Measurements from ENCODE around the gene SRGAP1. TPM values are rescaled to one million over a fixed set of nuclear protein-coding genes. Genes with fewer than 3 reads are reported as not detected.

The SRGAP1 gene
- polyA plus RNA-seq, 1 donor (not counting 4 experiments of a cell fraction or from before 2014, with no cell fraction given) = 4.5 TPM

DNA sequence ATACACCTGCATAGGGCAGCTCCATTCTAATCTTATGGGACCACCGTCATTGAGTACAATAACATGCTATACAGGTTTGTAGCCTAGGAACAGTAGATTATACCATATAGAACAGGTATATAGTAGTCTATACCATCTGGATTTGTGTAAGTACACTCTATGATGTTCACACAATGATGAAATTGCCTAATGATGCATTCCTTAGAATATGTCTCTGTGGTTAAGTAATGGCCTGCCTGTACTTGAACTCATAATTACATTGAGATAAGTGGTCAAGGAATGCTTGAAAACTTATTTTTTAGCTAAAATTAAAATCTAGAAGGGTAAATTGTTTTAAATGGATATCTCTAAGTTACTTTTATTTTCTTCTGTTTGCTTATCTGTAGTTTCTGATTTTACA is 152.7 kb downstream of the SRGAP1 start:
- Histone ChIP-seq H3K36me3 (ENCODE audit: control insufficient read depth in 2 of 2, extremely low read depth in 1 of 2, insufficient read depth in 2 of 2, low read length in 2 of 2) (peaks cover 2 to 11% of the 10 kb centered on the region in 2 experiments), H4K20me1 (ENCODE audit: control insufficient read depth, extremely low read depth, insufficient read depth, low read length) (no peaks in the 10 kb centered on the region), H2AFZ (ENCODE audit: control insufficient read depth, low read length) (no peak overlapping the region), H3K9ac (ENCODE audit: control insufficient read depth, extremely low read depth, insufficient read depth, low read length) (no peak overlapping the region), H3K4me1 (ENCODE audit: control insufficient read depth, extremely low read depth, insufficient read depth, low read length) (peaks cover 29% of the 10 kb centered on the region), H3K27ac (ENCODE audit: control insufficient read depth, insufficient read depth, low read length) (no peak overlapping the region), H3K4me2 (ENCODE audit: control insufficient read depth, extremely low read depth, insufficient read depth, low read depth, low read length) (peak overlapping the region; percentile 29), H3K4me3 (ENCODE audit: control insufficient read depth in 2 of 3, extremely low read depth in 1 of 3, insufficient read depth in 2 of 3, low read depth in 1 of 3, low read length in 3 of 3) (no peak overlapping the region), H3K79me2 (ENCODE audit: control insufficient read depth, insufficient read depth, low read length) (no peaks in the 10 kb centered on the region), H3K9me3 (ENCODE audit: control insufficient read depth, low read depth, low read length) (no peaks in the 10 kb centered on the region), H3K27me3 (ENCODE audit: control insufficient read depth, extremely low read depth, insufficient read depth, low read length) (no peaks in the 10 kb centered on the region), H3K9me1 (ENCODE audit: control insufficient read depth, extremely low read depth, insufficient read depth, low read length) (no peaks in the 10 kb centered on the region)
- TF ChIP-seq EZH2 (IDR thresholded peaks at IDR 0.05; ENCODE audit: low read length) = no peak
- TF ChIP-seq, protein P1, sequence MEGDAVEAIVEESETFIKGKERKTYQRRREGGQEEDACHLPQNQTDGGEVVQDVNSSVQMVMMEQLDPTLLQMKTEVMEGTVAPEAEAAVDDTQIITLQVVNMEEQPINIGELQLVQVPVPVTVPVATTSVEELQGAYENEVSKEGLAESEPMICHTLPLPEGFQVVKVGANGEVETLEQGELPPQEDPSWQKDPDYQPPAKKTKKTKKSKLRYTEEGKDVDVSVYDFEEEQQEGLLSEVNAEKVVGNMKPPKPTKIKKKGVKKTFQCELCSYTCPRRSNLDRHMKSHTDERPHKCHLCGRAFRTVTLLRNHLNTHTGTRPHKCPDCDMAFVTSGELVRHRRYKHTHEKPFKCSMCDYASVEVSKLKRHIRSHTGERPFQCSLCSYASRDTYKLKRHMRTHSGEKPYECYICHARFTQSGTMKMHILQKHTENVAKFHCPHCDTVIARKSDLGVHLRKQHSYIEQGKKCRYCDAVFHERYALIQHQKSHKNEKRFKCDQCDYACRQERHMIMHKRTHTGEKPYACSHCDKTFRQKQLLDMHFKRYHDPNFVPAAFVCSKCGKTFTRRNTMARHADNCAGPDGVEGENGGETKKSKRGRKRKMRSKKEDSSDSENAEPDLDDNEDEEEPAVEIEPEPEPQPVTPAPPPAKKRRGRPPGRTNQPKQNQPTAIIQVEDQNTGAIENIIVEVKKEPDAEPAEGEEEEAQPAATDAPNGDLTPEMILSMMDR (optimal IDR thresholded peaks at IDR 0.05 in 1 of 3, IDR thresholded peaks at IDR 0.05 in 1 of 3, conservative IDR thresholded peaks at IDR 0.05 in 1 of 3; ENCODE audit: extremely low read depth in 1 of 3, insufficient read depth in 2 of 3, low read length in 3 of 3) = no peak
- FAIRE-seq (no peak), DNase-seq (ENCODE audit: low read depth, low spot score) (peak; percentile 40)
- dilution Hi-C loops (cut with MboI; ENCODE audit: extremely low pct_ligation_motif_present, low sequenced_read_pairs) = no loop called here

GRCh38 chr12:63998584-63998983 is 154.1 kb downstream of the SRGAP1 start:
- Histone ChIP-seq H3K9me3 (ENCODE audit: control insufficient read depth, low read depth, low read length) (no peaks in the 10 kb centered on the region), H3K4me1 (ENCODE audit: control insufficient read depth, extremely low read depth, insufficient read depth, low read length) (peaks cover 29% of the 10 kb centered on the region), H3K9ac (ENCODE audit: control insufficient read depth, extremely low read depth, insufficient read depth, low read length) (no peak overlapping the region), H3K36me3 (ENCODE audit: control insufficient read depth in 2 of 2, extremely low read depth in 1 of 2, insufficient read depth in 2 of 2, low read length in 2 of 2) (peaks cover 2 to 11% of the 10 kb centered on the region in 2 experiments), H3K9me1 (ENCODE audit: control insufficient read depth, extremely low read depth, insufficient read depth, low read length) (no peaks in the 10 kb centered on the region), H3K79me2 (ENCODE audit: control insufficient read depth, insufficient read depth, low read length) (no peaks in the 10 kb centered on the region), H3K27me3 (ENCODE audit: control insufficient read depth, extremely low read depth, insufficient read depth, low read length) (no peaks in the 10 kb centered on the region), H3K4me2 (ENCODE audit: control insufficient read depth, extremely low read depth, insufficient read depth, low read depth, low read length) (no peak overlapping the region), H2AFZ (ENCODE audit: control insufficient read depth, low read length) (no peak overlapping the region), H4K20me1 (ENCODE audit: control insufficient read depth, extremely low read depth, insufficient read depth, low read length) (no peaks in the 10 kb centered on the region), H3K4me3 (ENCODE audit: control insufficient read depth in 2 of 3, extremely low read depth in 1 of 3, insufficient read depth in 2 of 3, low read depth in 1 of 3, low read length in 3 of 3) (no peak overlapping the region), H3K27ac (ENCODE audit: control insufficient read depth, insufficient read depth, low read length) (no peak overlapping the region)
- no peak for DNase-seq (ENCODE audit: low read depth, low spot score)
- dilution Hi-C loops (cut with MboI; ENCODE audit: extremely low pct_ligation_motif_present, low sequenced_read_pairs) = no loop called here
- TF ChIP-seq, protein P1 (optimal IDR thresholded peaks at IDR 0.05 in 1 of 3, IDR thresholded peaks at IDR 0.05 in 1 of 3, conservative IDR thresholded peaks at IDR 0.05 in 1 of 3; ENCODE audit: extremely low read depth in 1 of 3, insufficient read depth in 2 of 3, low read length in 3 of 3) = no peak
- TF ChIP-seq EZH2 (IDR thresholded peaks at IDR 0.05; ENCODE audit: low read length) = no peak
- no peak for FAIRE-seq
